Esophagus squamous epithelium (tissue), 5 donors: ENCODE measurements around the gene CCDC187. TPM values are rescaled to one million over a fixed set of nuclear protein-coding genes. Genes with fewer than 3 reads are reported as not detected.
"Not testable (repeated sequence)": the region's sequence is repeated elsewhere in the genome, so short reads cannot be mapped to it uniquely, and the experiment has no call there.

Source experiments
- DNase-seq: peaks from one replicate; lab custom pipeline; 2025; lab: John Stamatoyannopoulos, UW
- H3K27ac ChIP-seq, 4 donors: fragments of 200-600 bp; sonication (generic); one replicate each; pipeline ENCODE4 v1.5.1; 2016 to 2019; ENCODE audit warnings: mild to moderate bottlenecking in 1 of 4
- H3K27me3 ChIP-seq, 4 donors: fragments of 200-600 bp; sonication (generic); 1 replicate in 3 of 4; 2 replicates in 1 of 4; pipeline versions ENCODE4 v1.5.1 to v1.6.0; 2017 to 2021; ENCODE audit warnings: antibody characterized with exemption in 1 of 4
- H3K36me3 ChIP-seq, 3 donors: fragments of 200-600 bp; sonication (generic); one replicate each; pipeline ENCODE4 v1.5.1; 2016 to 2019
- H3K4me1 ChIP-seq, 3 donors: fragments of 200-600 bp; sonication (generic); one replicate each; pipeline ENCODE4 v1.5.1; 2017 to 2019
- H3K4me3 ChIP-seq, 4 donors: fragments of 200-600 bp; sonication (generic); 1 replicate in 3 of 4; 2 replicates in 1 of 4; pipeline ENCODE4 v1.5.1; 2016 to 2019; ENCODE audit warnings: mild to moderate bottlenecking in 2 of 4, moderate library complexity in 1 of 4
- H3K9me3 ChIP-seq, 3 donors: fragments of 200-600 bp; sonication (generic); one replicate each; pipeline ENCODE4 v1.5.1; 2016 to 2019
- CTCF ChIP-seq, 6 experiments: fragments of 450-650 bp in 4 of 6; fragments of 200-600 bp in 2 of 6; sonication (generic) in 2 of 6; IDR thresholded peaks; one replicate each; pipeline ENCODE4 v1.5.1; 2016 to 2019; ENCODE audit warnings: antibody characterized with exemption in 6 of 6, mild to moderate bottlenecking in 4 of 6, moderate library complexity in 4 of 6
- POLR2A ChIP-seq, 4 donors: fragments of 450-650 bp; IDR thresholded peaks; one replicate each; pipeline ENCODE4 v1.6.1; 2017; ENCODE audit warnings: antibody characterized with exemption in 4 of 4, mild to moderate bottlenecking in 4 of 4, moderate library complexity in 3 of 4
- WGBS, 2 donors: methylation state at CpG; one replicate each; pipeline ENCODE4 v1.1.5; 2018; 5-methylcytosine and 5-hydroxymethylcytosine counted together
- intact Hi-C: fragments of 100-400 bp; cut with DNase I; formaldehyde crosslinking; loops from one replicate; pipeline ENCODE4 v1.15.0; 2022
- total RNA-seq, 4 donors: library from RNA; depleted of rRNA; stranded (reverse); fragments of >200 nt; gene quantifications; one replicate each; pipeline ENCODE4 v1.1.0, GENCODE V29; 2016
- donor health status: DM: yes; HTN: yes; CAD: no.

CCDC187 gene
- total RNA-seq, 4 donors from 2014 or later, result not detected

GRCh38 chr9:136325358-136325757 is 21.5 kb upstream of the CCDC187 start:
- no peak for DNase-seq
- H3K4me1 ChIP-seq, result peaks cover 17 to 58% (median 22%) of the 10 kb centered on the region in 3 donors
- peak overlapping the region in 3 of 4 donors; percentile 56 to 87 (median 82) for H3K27ac ChIP-seq
- TF ChIP-seq CTCF (IDR thresholded peaks at IDR 0.05) (no peak), POLR2A (IDR thresholded peaks at IDR 0.05) (no peak)
- intact Hi-C loops, result no loop called here
- no peak overlapping the region for H3K4me3 ChIP-seq
- no peaks in the 10 kb centered on the region for H3K9me3 ChIP-seq
- H3K36me3 ChIP-seq, result no peaks in the 10 kb centered on the region
- peaks cover 0 to 43% (median 0%) of the 10 kb centered on the region in 4 donors for H3K27me3 ChIP-seq
- 90 to 91% methylated on average over 2 to 5 of the region's 13 CpGs for WGBS, 2 donors

- WGBS, 2 donors, result 60% methylated on average over 1 of the region's 24 CpGs; no CpG with 5 or more reads in 1 of the 2 donors
- Histone ChIP-seq H3K4me1 (peaks cover 17 to 52% (median 22%) of the 10 kb centered on the region in 3 donors), H3K4me3 (no peak overlapping the region), H3K27me3 (peaks cover 0 to 43% (median 0%) of the 10 kb centered on the region in 4 donors), H3K36me3 (no peaks in the 10 kb centered on the region), H3K9me3 (no peaks in the 10 kb centered on the region), H3K27ac (no peak overlapping the region)
- intact Hi-C loops, result no loop called here
- no peak for DNase-seq
- TF ChIP-seq POLR2A (IDR thresholded peaks at IDR 0.05) (no peak), CTCF (IDR thresholded peaks at IDR 0.05) (no peak)
Observed at GRCh38 chr9:136324501-136325300, 20.8 kb upstream of the CCDC187 start.

GRCh38 chr9:136323371-136323789 is 19.5 kb upstream of the CCDC187 start:
- intact Hi-C loops, result no loop called here
- no peak overlapping the region for H3K27ac ChIP-seq
- WGBS, 2 donors, result 40 to 56% methylated on average over 5 of the region's 17 CpGs
- H3K4me1 ChIP-seq, result peaks cover 14 to 38% (median 15%) of the 10 kb centered on the region in 3 donors
- DNase-seq, result no peak
- H3K36me3 ChIP-seq, result no peaks in the 10 kb centered on the region
- H3K27me3 ChIP-seq, result peaks cover 0 to 40% (median 0%) of the 10 kb centered on the region in 4 donors
- H3K4me3 ChIP-seq, result no peak overlapping the region
- no peaks in the 10 kb centered on the region for H3K9me3 ChIP-seq
- TF ChIP-seq CTCF (IDR thresholded peaks at IDR 0.05) (no peak), POLR2A (IDR thresholded peaks at IDR 0.05) (no peak)

- no peak for DNase-seq
- Histone ChIP-seq H3K4me3 (no peak overlapping the region), H3K27me3 (peaks cover 0 to 36% (median 0%) of the 10 kb centered on the region in 4 donors), H3K4me1 (peaks cover 8 to 33% (median 10%) of the 10 kb centered on the region in 3 donors), H3K36me3 (no peaks in the 10 kb centered on the region), H3K27ac (no peak overlapping the region), H3K9me3 (no peaks in the 10 kb centered on the region)
- no peak for TF ChIP-seq CTCF (IDR thresholded peaks at IDR 0.05)
- intact Hi-C loops, result no loop called here
- 51 to 68% methylated on average over 5 to 6 of the region's 23 CpGs for WGBS, 2 donors
Observed at GRCh38 chr9:136322756-136323330, 18.9 kb upstream of the CCDC187 start.

- WGBS, 2 donors, result 83 to 86% methylated on average over 4 to 7 of the region's 19 CpGs
- Histone ChIP-seq H3K27me3 (peaks cover 0 to 23% (median 0%) of the 10 kb centered on the region in 4 donors), H3K9me3 (no peaks in the 10 kb centered on the region), H3K4me3 (no peak overlapping the region), H3K36me3 (no peaks in the 10 kb centered on the region), H3K27ac (no peak overlapping the region), H3K4me1 (peaks cover 2 to 21% (median 2%) of the 10 kb centered on the region in 3 donors)
- intact Hi-C loops, result no loop called here
- TF ChIP-seq POLR2A (IDR thresholded peaks at IDR 0.05), result no peak
- no peak for TF ChIP-seq CTCF (IDR thresholded peaks at IDR 0.05)
- no peak for DNase-seq
Observed at GRCh38 chr9:136321561-136321960, 17.7 kb upstream of the CCDC187 start.

GRCh38 chr9:136320972-136321371 is 17.1 kb upstream of the CCDC187 start:
- Histone ChIP-seq H3K27me3 (peaks cover 0 to 21% (median 0%) of the 10 kb centered on the region in 4 donors), H3K4me1 (peaks cover 0 to 16% (median 0%) of the 10 kb centered on the region in 3 donors)
- H3K27ac ChIP-seq, H3K9me3 ChIP-seq, H3K36me3 ChIP-seq, H3K4me3 ChIP-seq, DNase-seq, intact Hi-C loops: not testable (repeated sequence)

GRCh38 chr9:136319955-136320354 is 16.1 kb upstream of the CCDC187 start:
- H3K27me3 ChIP-seq, result peaks cover 0 to 21% (median 0%) of the 10 kb centered on the region in 4 donors
- DNase-seq, H3K9me3 ChIP-seq, H3K27ac ChIP-seq, H3K36me3 ChIP-seq, H3K4me3 ChIP-seq, intact Hi-C loops: not testable (repeated sequence)
- peaks cover 0 to 12% (median 0%) of the 10 kb centered on the region in 3 donors for H3K4me1 ChIP-seq
- 88 to 90% methylated on average over 3 of the region's 3 CpGs for WGBS, 2 donors
